ENCODE data around the gene ADCK1.

- TF ChIP-seq, protein P1, sequence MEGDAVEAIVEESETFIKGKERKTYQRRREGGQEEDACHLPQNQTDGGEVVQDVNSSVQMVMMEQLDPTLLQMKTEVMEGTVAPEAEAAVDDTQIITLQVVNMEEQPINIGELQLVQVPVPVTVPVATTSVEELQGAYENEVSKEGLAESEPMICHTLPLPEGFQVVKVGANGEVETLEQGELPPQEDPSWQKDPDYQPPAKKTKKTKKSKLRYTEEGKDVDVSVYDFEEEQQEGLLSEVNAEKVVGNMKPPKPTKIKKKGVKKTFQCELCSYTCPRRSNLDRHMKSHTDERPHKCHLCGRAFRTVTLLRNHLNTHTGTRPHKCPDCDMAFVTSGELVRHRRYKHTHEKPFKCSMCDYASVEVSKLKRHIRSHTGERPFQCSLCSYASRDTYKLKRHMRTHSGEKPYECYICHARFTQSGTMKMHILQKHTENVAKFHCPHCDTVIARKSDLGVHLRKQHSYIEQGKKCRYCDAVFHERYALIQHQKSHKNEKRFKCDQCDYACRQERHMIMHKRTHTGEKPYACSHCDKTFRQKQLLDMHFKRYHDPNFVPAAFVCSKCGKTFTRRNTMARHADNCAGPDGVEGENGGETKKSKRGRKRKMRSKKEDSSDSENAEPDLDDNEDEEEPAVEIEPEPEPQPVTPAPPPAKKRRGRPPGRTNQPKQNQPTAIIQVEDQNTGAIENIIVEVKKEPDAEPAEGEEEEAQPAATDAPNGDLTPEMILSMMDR (IDR thresholded peaks at IDR 0.05), result no peak
- no peak for TF ChIP-seq POLR2AphosphoS5 (IDR thresholded peaks at IDR 0.05)
Measured at GRCh38 chr14:77970646-77971045, 170.7 kb downstream of the ADCK1 start.

Measured in upper lobe of left lung (tissue), 4 donors.